DMS 273 (cell line): ENCODE measurements around the gene CRY2.

Experiments used
- DNase-seq: peaks from one replicate; lab custom pipeline; 2025; ENCODE audit not compliant: unreplicated experiment; lab: John Stamatoyannopoulos, UW

Gene CRY2

DNA sequence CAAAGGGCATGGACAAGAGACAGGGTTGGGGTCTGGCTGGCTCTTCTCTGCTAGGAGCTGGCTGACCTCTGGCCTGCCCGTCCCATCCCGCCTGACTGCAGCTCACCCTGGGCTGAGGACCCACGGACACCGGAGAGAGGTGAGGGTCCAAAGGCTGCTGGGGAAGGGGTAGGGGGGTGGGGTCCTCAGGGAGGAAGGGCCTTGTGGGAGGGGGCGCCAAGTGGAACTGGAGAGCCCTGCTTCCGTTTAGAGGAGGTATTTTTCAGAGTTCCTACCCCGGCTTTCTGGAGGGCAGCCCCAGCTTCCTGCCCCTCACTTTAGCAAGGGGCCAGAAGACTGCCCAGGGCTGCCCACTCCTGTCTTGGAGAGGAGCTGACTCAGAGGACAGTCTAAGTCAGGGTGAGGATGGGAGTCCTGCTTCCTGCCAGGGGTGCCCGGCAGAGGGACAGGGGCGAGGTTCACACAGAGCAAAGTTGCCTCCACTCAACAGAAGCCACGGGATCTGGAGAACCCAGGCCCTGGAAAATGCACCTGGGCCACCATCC lies 82.3 kb downstream of the CRY2 start:
- no peak for DNase-seq

- peak; percentile 76 for DNase-seq
These were observed 82.9 kb downstream of the CRY2 start for GRCh38 chr11:45930031-45930794.

DNA sequence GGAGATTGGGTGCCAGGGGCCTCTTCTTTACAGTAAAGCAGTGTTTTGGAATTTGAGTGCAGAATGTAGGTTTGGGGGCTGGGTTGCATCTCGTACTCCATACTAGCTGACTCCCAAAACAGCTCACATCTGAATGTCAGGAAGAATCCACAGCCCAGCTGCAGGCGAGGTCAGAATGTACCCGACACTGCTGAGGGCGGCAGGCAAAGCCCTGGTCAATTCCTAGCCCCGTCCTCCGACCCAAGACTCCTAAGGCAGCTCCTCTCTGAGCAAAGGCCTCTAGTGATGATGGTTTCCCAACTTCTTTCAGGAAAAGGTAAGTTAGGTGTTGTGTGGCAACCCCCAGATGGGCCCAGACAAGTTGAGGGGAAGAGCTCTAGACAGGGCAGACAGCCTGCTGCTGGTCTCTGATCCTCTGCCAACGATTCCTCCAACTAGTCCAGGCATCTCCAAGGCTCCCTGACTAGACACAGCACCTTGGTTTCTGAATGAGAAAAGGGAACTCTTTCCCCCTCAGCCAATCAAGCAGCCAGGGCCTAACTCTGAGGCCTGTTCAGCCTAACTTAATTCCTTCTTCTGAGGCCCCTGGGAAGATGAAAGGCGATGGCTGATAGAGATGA lies 83.8 kb downstream of the CRY2 start:
- DNase-seq: peak; percentile 28

DNA sequence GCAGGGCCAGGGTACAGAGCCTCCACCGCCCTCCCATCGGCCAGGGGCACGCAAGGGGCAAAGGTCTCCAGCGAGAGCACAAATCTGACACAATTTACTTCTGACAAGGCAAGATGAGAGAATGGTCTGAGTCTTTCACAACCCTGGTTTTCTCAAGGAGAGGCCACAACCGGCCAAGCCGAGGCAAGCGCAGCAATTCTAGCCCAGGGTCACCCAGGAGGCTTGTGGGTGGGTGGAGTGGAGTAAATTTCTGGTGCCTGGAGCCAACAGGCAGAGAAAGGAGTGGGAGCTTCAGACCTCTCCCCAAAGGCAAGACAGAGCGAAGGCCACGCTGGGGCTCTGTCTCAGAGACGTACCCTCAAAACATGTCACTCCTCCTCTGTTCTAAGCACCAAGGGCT lies 84.5 kb downstream of the CRY2 start:
- DNase-seq: no peak

GRCh38 chr11:45932217-45932616 lies 84.9 kb downstream of the CRY2 start:
- no peak for DNase-seq
